ENCODE results near the gene FOXM1.

Gene FOXM1

GRCh38 chr12:2854669-2855453 is 22.1 kb downstream of the FOXM1 start:
- Histone ChIP-seq H2AFZ (ENCODE audit: low read length) (no peak overlapping the region), H2BK15ac (ENCODE audit: low read length) (peak overlapping the region; percentile 35), H4K8ac (ENCODE audit: low read depth, low read length) (no peak overlapping the region), H3K4ac (ENCODE audit: low read length) (no peak overlapping the region), H2BK120ac (ENCODE audit: low read depth, low read length) (no peak overlapping the region), H3K14ac (ENCODE audit: low read length) (no peak overlapping the region), H4K91ac (ENCODE audit: low read depth, low read length, poor library complexity) (no peak overlapping the region), H2BK5ac (ENCODE audit: low read length) (no peak overlapping the region), H2AK5ac (ENCODE audit: low read depth, low read length) (peak overlapping the region; percentile 3), H3K4me1 (ENCODE audit: control insufficient read depth in 2 of 2, insufficient read depth in 1 of 2, low read depth in 1 of 2, low read length in 2 of 2) (peaks cover 8 to 12% of the 10 kb centered on the region in 2 donors), H3K23ac (ENCODE audit: low read depth, low read length, poor library complexity) (no peak overlapping the region), H3K4me2 (ENCODE audit: insufficient read depth, low read length, poor library complexity, severe bottlenecking) (no peak overlapping the region), H3K36me3 (replicated peaks in 1 of 2; ENCODE audit: control insufficient read depth in 2 of 2, insufficient read depth in 2 of 2, low read length in 2 of 2) (peaks cover 14 to 28% of the 10 kb centered on the region in 2 donors), H3K9ac (ENCODE audit: low read depth, low read length, poor library complexity) (no peak overlapping the region), H3K4me3 (ENCODE audit: low read length in 2 of 2) (no peak overlapping the region), H3K27ac (replicated peaks; ENCODE audit: low read length) (no peak overlapping the region), H3K9me3 (replicated peaks in 1 of 2; ENCODE audit: control insufficient read depth in 2 of 2, insufficient read depth in 1 of 2, low read depth in 1 of 2, low read length in 2 of 2) (no peaks in the 10 kb centered on the region), H2BK12ac (ENCODE audit: low read length) (no peak overlapping the region), H3K79me1 (ENCODE audit: low read depth, low read length) (no peaks in the 10 kb centered on the region), H3K18ac (ENCODE audit: low read length) (peak overlapping the region; percentile 84), H3K27me3 (ENCODE audit: control insufficient read depth in 3 of 3, insufficient read depth in 3 of 3, low read depth in 1 of 3, low read length in 3 of 3) (no peaks in the 10 kb centered on the region)
- WGBS, 2 donors (ENCODE audit: extremely low coverage in 2 of 2, insufficient read length in 2 of 2, insufficient replicate concordance in 1 of 2) = no CpG with 5 or more reads among the region's 25 CpGs
- no peak for DNase-seq (ENCODE audit: low spot score)

GRCh38 chr12:2853626-2854025 is 23.3 kb downstream of the FOXM1 start:
- peaks cover 20% of the 10 kb centered on the region in 2 donors for H3K4me1 ChIP-seq (ENCODE audit: control insufficient read depth in 2 of 2, insufficient read depth in 1 of 2, low read depth in 1 of 2, low read length in 2 of 2)
- H3K27me3 ChIP-seq (ENCODE audit: control insufficient read depth in 3 of 3, insufficient read depth in 3 of 3, low read depth in 1 of 3, low read length in 3 of 3) = no peaks in the 10 kb centered on the region
- no peak overlapping the region for H3K14ac ChIP-seq (ENCODE audit: low read length)
- H3K23ac ChIP-seq (ENCODE audit: low read depth, low read length, poor library complexity) = no peak overlapping the region
- H4K8ac ChIP-seq (ENCODE audit: low read depth, low read length) = no peak overlapping the region
- no peak overlapping the region for H3K4ac ChIP-seq (ENCODE audit: low read length)
- H2AFZ ChIP-seq (ENCODE audit: low read length) = peak overlapping the region; percentile 57
- no peaks in the 10 kb centered on the region for H3K79me1 ChIP-seq (ENCODE audit: low read depth, low read length)
- H3K4me3 ChIP-seq (ENCODE audit: low read length in 2 of 2) = no peak overlapping the region
- peaks cover 4 to 16% of the 10 kb centered on the region in 2 donors for H3K36me3 ChIP-seq (replicated peaks in 1 of 2; ENCODE audit: control insufficient read depth in 2 of 2, insufficient read depth in 2 of 2, low read length in 2 of 2)
- H3K9ac ChIP-seq (ENCODE audit: low read depth, low read length, poor library complexity) = no peak overlapping the region
- no peak overlapping the region for H3K27ac ChIP-seq (replicated peaks; ENCODE audit: low read length)
- no peak overlapping the region for H3K18ac ChIP-seq (ENCODE audit: low read length)
- H3K4me2 ChIP-seq (ENCODE audit: insufficient read depth, low read length, poor library complexity, severe bottlenecking) = no peak overlapping the region
- H4K91ac ChIP-seq (ENCODE audit: low read depth, low read length, poor library complexity) = no peak overlapping the region
- no peak overlapping the region for H2AK5ac ChIP-seq (ENCODE audit: low read depth, low read length)
- no peak overlapping the region for H2BK120ac ChIP-seq (ENCODE audit: low read depth, low read length)
- no peak overlapping the region for H2BK12ac ChIP-seq (ENCODE audit: low read length)
- no peak overlapping the region for H2BK5ac ChIP-seq (ENCODE audit: low read length)
- DNase-seq (ENCODE audit: low spot score) = peak; percentile 80
- no peaks in the 10 kb centered on the region for H3K9me3 ChIP-seq (replicated peaks in 1 of 2; ENCODE audit: control insufficient read depth in 2 of 2, insufficient read depth in 1 of 2, low read depth in 1 of 2, low read length in 2 of 2)
- no CpG with 5 or more reads among the region's 11 CpGs for WGBS, 2 donors (ENCODE audit: extremely low coverage in 2 of 2, insufficient read length in 2 of 2, insufficient replicate concordance in 1 of 2)
- H2BK15ac ChIP-seq (ENCODE audit: low read length) = no peak overlapping the region

GRCh38 chr12:2851931-2852330 is 25.0 kb downstream of the FOXM1 start:
- Histone ChIP-seq H2AFZ (ENCODE audit: low read length) (no peak overlapping the region), H3K4me3 (ENCODE audit: low read length in 2 of 2) (no peak overlapping the region), H2BK15ac (ENCODE audit: low read length) (no peak overlapping the region), H3K4ac (ENCODE audit: low read length) (no peak overlapping the region), H2BK120ac (ENCODE audit: low read depth, low read length) (no peak overlapping the region), H3K9me3 (replicated peaks in 1 of 2; ENCODE audit: control insufficient read depth in 2 of 2, insufficient read depth in 1 of 2, low read depth in 1 of 2, low read length in 2 of 2) (no peaks in the 10 kb centered on the region), H3K27ac (replicated peaks; ENCODE audit: low read length) (no peak overlapping the region), H2BK12ac (ENCODE audit: low read length) (no peak overlapping the region), H3K14ac (ENCODE audit: low read length) (no peak overlapping the region), H3K9ac (ENCODE audit: low read depth, low read length, poor library complexity) (no peak overlapping the region), H3K18ac (ENCODE audit: low read length) (no peak overlapping the region), H3K36me3 (replicated peaks in 1 of 2; ENCODE audit: control insufficient read depth in 2 of 2, insufficient read depth in 2 of 2, low read length in 2 of 2) (no peaks in the 10 kb centered on the region), H3K23ac (ENCODE audit: low read depth, low read length, poor library complexity) (no peak overlapping the region), H3K79me1 (ENCODE audit: low read depth, low read length) (no peaks in the 10 kb centered on the region), H4K91ac (ENCODE audit: low read depth, low read length, poor library complexity) (no peak overlapping the region), H2BK5ac (ENCODE audit: low read length) (no peak overlapping the region), H3K4me1 (ENCODE audit: control insufficient read depth in 2 of 2, insufficient read depth in 1 of 2, low read depth in 1 of 2, low read length in 2 of 2) (peaks cover 22 to 23% of the 10 kb centered on the region in 2 donors), H3K27me3 (ENCODE audit: control insufficient read depth in 3 of 3, insufficient read depth in 3 of 3, low read depth in 1 of 3, low read length in 3 of 3) (no peaks in the 10 kb centered on the region), H4K8ac (ENCODE audit: low read depth, low read length) (no peak overlapping the region), H3K4me2 (ENCODE audit: insufficient read depth, low read length, poor library complexity, severe bottlenecking) (no peak overlapping the region), H2AK5ac (ENCODE audit: low read depth, low read length) (no peak overlapping the region)
- no CpG with 5 or more reads among the region's 3 CpGs for WGBS, 2 donors (ENCODE audit: extremely low coverage in 2 of 2, insufficient read length in 2 of 2, insufficient replicate concordance in 1 of 2)
- DNase-seq (ENCODE audit: low spot score) = no peak

GRCh38 chr12:2845280-2845679 is 31.7 kb downstream of the FOXM1 start:
- Histone ChIP-seq H2AK5ac (ENCODE audit: low read depth, low read length) (peak overlapping the region; percentile 17), H3K36me3 (replicated peaks in 1 of 2; ENCODE audit: control insufficient read depth in 2 of 2, insufficient read depth in 2 of 2, low read length in 2 of 2) (no peaks in the 10 kb centered on the region), H4K8ac (ENCODE audit: low read depth, low read length) (no peak overlapping the region), H3K9me3 (replicated peaks in 1 of 2; ENCODE audit: control insufficient read depth in 2 of 2, insufficient read depth in 1 of 2, low read depth in 1 of 2, low read length in 2 of 2) (no peaks in the 10 kb centered on the region), H4K91ac (ENCODE audit: low read depth, low read length, poor library complexity) (no peak overlapping the region), H3K14ac (ENCODE audit: low read length) (no peak overlapping the region), H3K4me3 (ENCODE audit: low read length in 2 of 2) (no peak overlapping the region), H3K4me1 (ENCODE audit: control insufficient read depth in 2 of 2, insufficient read depth in 1 of 2, low read depth in 1 of 2, low read length in 2 of 2) (peaks cover 32 to 33% of the 10 kb centered on the region in 2 donors), H3K4me2 (ENCODE audit: insufficient read depth, low read length, poor library complexity, severe bottlenecking) (no peak overlapping the region), H3K27ac (replicated peaks; ENCODE audit: low read length) (no peak overlapping the region), H3K27me3 (ENCODE audit: control insufficient read depth in 3 of 3, insufficient read depth in 3 of 3, low read depth in 1 of 3, low read length in 3 of 3) (no peaks in the 10 kb centered on the region), H3K23ac (ENCODE audit: low read depth, low read length, poor library complexity) (no peak overlapping the region), H2BK120ac (ENCODE audit: low read depth, low read length) (no peak overlapping the region), H2BK15ac (ENCODE audit: low read length) (no peak overlapping the region), H3K79me1 (ENCODE audit: low read depth, low read length) (no peaks in the 10 kb centered on the region), H3K18ac (ENCODE audit: low read length) (peak overlapping the region; percentile 5), H2AFZ (ENCODE audit: low read length) (peak overlapping the region; percentile 81), H2BK5ac (ENCODE audit: low read length) (no peak overlapping the region), H2BK12ac (ENCODE audit: low read length) (peak overlapping the region; percentile 69), H3K9ac (ENCODE audit: low read depth, low read length, poor library complexity) (no peak overlapping the region), H3K4ac (ENCODE audit: low read length) (no peak overlapping the region)
- no peak for DNase-seq (ENCODE audit: low spot score)
- WGBS, 2 donors (ENCODE audit: extremely low coverage in 2 of 2, insufficient read length in 2 of 2, insufficient replicate concordance in 1 of 2) = no CpG with 5 or more reads among the region's 6 CpGs

Data from neuronal stem cell (in vitro differentiated cells).